SJCRH30 (cell line): ENCODE measurements around the gene PHLDA3. TPM values are rescaled to one million over a fixed set of nuclear protein-coding genes. Genes with fewer than 3 reads are reported as not detected.

ENCODE experiments used
- DNase-seq, 2 experiments: peaks; one replicate each; pipeline ENCODE4 v3.0.0-alpha.2; 2015 to 2020
- H3K27ac ChIP-seq: fragments of 250-450 bp; sonication (Bioruptor Pico); 2 replicates; pipeline ENCODE4 v1.5.1; 2020; ENCODE audit warnings: mild to moderate bottlenecking, moderate library complexity
- H3K27me3 ChIP-seq: fragments of 250-450 bp; sonication (Bioruptor Pico); 2 replicates; pipeline ENCODE4 v1.5.1; 2020; ENCODE audit warnings: mild to moderate bottlenecking, moderate library complexity
- H3K36me3 ChIP-seq: fragments of 250-450 bp; sonication (Bioruptor Pico); 2 replicates; pipeline ENCODE4 v1.5.1; 2020; ENCODE audit warnings: mild to moderate bottlenecking, moderate library complexity
- H3K4me1 ChIP-seq: fragments of 250-450 bp; sonication (Bioruptor Pico); 2 replicates; pipeline ENCODE4 v1.5.1; 2020; ENCODE audit warnings: mild to moderate bottlenecking, moderate library complexity
- H3K4me3 ChIP-seq: fragments of 250-450 bp; sonication (Bioruptor Pico); 2 replicates; pipeline ENCODE4 v1.5.1; 2020; ENCODE audit warnings: mild to moderate bottlenecking, moderate library complexity
- H3K9me3 ChIP-seq: fragments of 250-450 bp; sonication (Bioruptor Pico); replicated peaks from 2 replicates; pipeline ENCODE4 v1.5.1; 2020; ENCODE audit warnings: mild to moderate bottlenecking, moderate library complexity
- total RNA-seq: library from RNA; depleted of rRNA; stranded (reverse); fragments of >200 nt; shearing (Covaris generic); gene quantifications from 2 replicates; pipeline ENCODE4 v1.2.3, GENCODE V29; 2014

The PHLDA3 gene
- total RNA-seq, 1 experiment from 2014 or later: 30.8 TPM

GRCh38 chr1:201470581-201470980 is 1.6 kb upstream of the PHLDA3 start:
- H3K27ac ChIP-seq: no peak overlapping the region
- peaks cover 8% of the 10 kb centered on the region; the same call in 1 of the 2 replicates for H3K36me3 ChIP-seq
- H3K4me3 ChIP-seq: no peak overlapping the region
- no peaks in the 10 kb centered on the region for H3K27me3 ChIP-seq
- peaks cover 21% of the 10 kb centered on the region for H3K4me1 ChIP-seq
- no peaks in the 10 kb centered on the region; the same call in 1 of the 2 replicates for H3K9me3 ChIP-seq
- DNase-seq: no peak

GRCh38 chr1:201469645-201470074 is 672 bp upstream of the PHLDA3 start:
- Histone ChIP-seq H3K4me3 (peak overlapping the region; percentile 83), H3K36me3 (peaks cover 14% of the 10 kb centered on the region; the same call in 1 of the 2 replicates), H3K9me3 (no peaks in the 10 kb centered on the region; the same call in 1 of the 2 replicates), H3K4me1 (peaks cover 18% of the 10 kb centered on the region), H3K27ac (peak overlapping the region; percentile 45; the same call in 1 of the 2 replicates), H3K27me3 (no peaks in the 10 kb centered on the region)
- DNase-seq: no peak

- Histone ChIP-seq H3K36me3 (peaks cover 18% of the 10 kb centered on the region; the same call in 1 of the 2 replicates), H3K4me3 (peak overlapping the region; percentile 83), H3K27me3 (no peaks in the 10 kb centered on the region), H3K9me3 (no peaks in the 10 kb centered on the region), H3K27ac (peak overlapping the region; percentile 45), H3K4me1 (peaks cover 18% of the 10 kb centered on the region)
- DNase-seq: peak; percentile 56 to 65
These were observed 516 bp downstream of the PHLDA3 start for GRCh38 chr1:201468501-201468843.

- no peak for DNase-seq
- Histone ChIP-seq H3K4me1 (peaks cover 37% of the 10 kb centered on the region), H3K27me3 (no peaks in the 10 kb centered on the region), H3K4me3 (no peak overlapping the region), H3K36me3 (peaks cover 18% of the 10 kb centered on the region; the same call in 1 of the 2 replicates), H3K9me3 (no peaks in the 10 kb centered on the region), H3K27ac (no peak overlapping the region)
These were observed 2.5 kb downstream of the PHLDA3 start for GRCh38 chr1:201466492-201466891.

- no peak for DNase-seq
- peaks cover 44% of the 10 kb centered on the region for H3K4me1 ChIP-seq
- H3K36me3 ChIP-seq: peaks cover 18% of the 10 kb centered on the region; the same call in 1 of the 2 replicates
- H3K4me3 ChIP-seq: no peak overlapping the region
- no peaks in the 10 kb centered on the region for H3K27me3 ChIP-seq
- H3K9me3 ChIP-seq: no peaks in the 10 kb centered on the region
- H3K27ac ChIP-seq: no peak overlapping the region
These were observed 3.2 kb downstream of the PHLDA3 start for GRCh38 chr1:201465698-201466290.

GRCh38 chr1:201463071-201463552 is 5.9 kb downstream of the PHLDA3 start:
- H3K4me3 ChIP-seq: no peak overlapping the region
- H3K4me1 ChIP-seq: peaks cover 50% of the 10 kb centered on the region
- H3K27ac ChIP-seq: peak overlapping the region; percentile 87; the same call in 1 of the 2 replicates
- no peak for DNase-seq
- no peaks in the 10 kb centered on the region for H3K27me3 ChIP-seq
- H3K36me3 ChIP-seq: peaks cover 18% of the 10 kb centered on the region; the same call in 1 of the 2 replicates
- H3K9me3 ChIP-seq: no peaks in the 10 kb centered on the region

- Histone ChIP-seq H3K9me3 (no peaks in the 10 kb centered on the region), H3K27me3 (no peaks in the 10 kb centered on the region), H3K4me3 (no peak overlapping the region), H3K4me1 (peaks cover 52% of the 10 kb centered on the region), H3K27ac (peak overlapping the region; percentile 87), H3K36me3 (peaks cover 18% of the 10 kb centered on the region; the same call in 1 of the 2 replicates)
- DNase-seq: peak; percentile 99
These were observed 7.1 kb downstream of the PHLDA3 start for GRCh38 chr1:201461645-201462441.

GRCh38 chr1:201460814-201461644 is 8.0 kb downstream of the PHLDA3 start:
- H3K27me3 ChIP-seq: no peaks in the 10 kb centered on the region
- peaks cover 15% of the 10 kb centered on the region; the same call in 1 of the 2 replicates for H3K36me3 ChIP-seq
- peak; percentile 66 to 72 for DNase-seq
- no peak overlapping the region for H3K4me3 ChIP-seq
- H3K27ac ChIP-seq: peak overlapping the region; percentile 87
- no peaks in the 10 kb centered on the region for H3K9me3 ChIP-seq
- H3K4me1 ChIP-seq: peaks cover 55% of the 10 kb centered on the region

- Histone ChIP-seq H3K9me3 (no peaks in the 10 kb centered on the region), H3K4me3 (no peak overlapping the region), H3K36me3 (peaks cover 5% of the 10 kb centered on the region; the same call in 1 of the 2 replicates), H3K27ac (no peak overlapping the region), H3K4me1 (peaks cover 60% of the 10 kb centered on the region), H3K27me3 (no peaks in the 10 kb centered on the region)
- DNase-seq: no peak
These were observed 9.2 kb downstream of the PHLDA3 start for GRCh38 chr1:201459775-201460174.

- H3K9me3 ChIP-seq: no peaks in the 10 kb centered on the region
- no peak overlapping the region for H3K4me3 ChIP-seq
- no peaks in the 10 kb centered on the region for H3K27me3 ChIP-seq
- H3K27ac ChIP-seq: no peak overlapping the region
- no peak for DNase-seq
- H3K4me1 ChIP-seq: peaks cover 65% of the 10 kb centered on the region
- 0 out of 2 replicates have a peak, but pooled peaks cover under 1% of the 10 kb centered on the region for H3K36me3 ChIP-seq
These were observed 9.9 kb downstream of the PHLDA3 start for GRCh38 chr1:201459052-201459451.

- peak overlapping the region; percentile 61; the same call in 1 of the 2 replicates for H3K27ac ChIP-seq
- no peaks in the 10 kb centered on the region for H3K9me3 ChIP-seq
- no peak for DNase-seq
- H3K4me1 ChIP-seq: peaks cover 56% of the 10 kb centered on the region
- H3K27me3 ChIP-seq: no peaks in the 10 kb centered on the region
- no peaks in the 10 kb centered on the region for H3K36me3 ChIP-seq
- no peak overlapping the region for H3K4me3 ChIP-seq
These were observed 11.5 kb downstream of the PHLDA3 start for GRCh38 chr1:201457508-201457960.

- Histone ChIP-seq H3K27ac (peak overlapping the region; percentile 61), H3K9me3 (no peaks in the 10 kb centered on the region), H3K36me3 (no peaks in the 10 kb centered on the region), H3K4me3 (no peak overlapping the region), H3K27me3 (no peaks in the 10 kb centered on the region), H3K4me1 (peaks cover 52% of the 10 kb centered on the region)
- DNase-seq: peak; percentile 77 to 78
These were observed 12.3 kb downstream of the PHLDA3 start for GRCh38 chr1:201456499-201457309.

- Histone ChIP-seq H3K27me3 (no peaks in the 10 kb centered on the region), H3K9me3 (no peaks in the 10 kb centered on the region), H3K36me3 (no peaks in the 10 kb centered on the region), H3K4me3 (no peak overlapping the region), H3K4me1 (peaks cover 48% of the 10 kb centered on the region), H3K27ac (no peak overlapping the region)
- DNase-seq: no peak
These were observed 13.9 kb downstream of the PHLDA3 start for GRCh38 chr1:201455098-201455497.

- H3K4me3 ChIP-seq: no peak overlapping the region
These were observed 14.4 kb downstream of the PHLDA3 start for GRCh38 chr1:201454608-201455007.

More at GRCh38 chr1:201454608-201455007, 14.4 kb downstream of the PHLDA3 start:
- DNase-seq: no peak
- Histone ChIP-seq H3K4me1 (peaks cover 50% of the 10 kb centered on the region), H3K36me3 (no peaks in the 10 kb centered on the region), H3K27ac (no peak overlapping the region), H3K9me3 (no peaks in the 10 kb centered on the region), H3K27me3 (no peaks in the 10 kb centered on the region)
